Suprapubic skin (tissue), 4 donors: ENCODE measurements around the gene TTC39A. TPM values are rescaled to one million over a fixed set of nuclear protein-coding genes. Genes with fewer than 3 reads are reported as not detected.

ENCODE experiments used
- DNase-seq, 2 donors: peaks; one replicate each; pipeline ENCODE4 v3.0.0-alpha.2; 2019; ENCODE audit warnings: low spot score in 2 of 2
- H3K27ac ChIP-seq: fragments of 200-600 bp; sonication (generic); one replicate; pipeline ENCODE4 v1.5.1; 2019
- H3K27me3 ChIP-seq: fragments of 200-600 bp; sonication (generic); one replicate; pipeline ENCODE4 v1.5.1; 2019
- H3K36me3 ChIP-seq: fragments of 200-600 bp; sonication (generic); one replicate; pipeline ENCODE4 v1.5.1; 2019
- H3K4me1 ChIP-seq: fragments of 200-600 bp; sonication (generic); one replicate; pipeline ENCODE4 v1.5.1; 2019
- H3K4me3 ChIP-seq: fragments of 200-600 bp; sonication (generic); one replicate; pipeline ENCODE4 v1.5.1; 2019; ENCODE audit warnings: mild to moderate bottlenecking
- H3K9me3 ChIP-seq: fragments of 200-600 bp; sonication (generic); one replicate; pipeline ENCODE4 v1.5.1; 2019
- EP300 ChIP-seq: sonication (generic); formaldehyde crosslinking; IDR thresholded peaks from one replicate; pipeline ENCODE4 v1.6.1; 2017; ENCODE audit warnings: antibody characterized with exemption
- POLR2A ChIP-seq, 2 donors: fragments of 450-650 bp; IDR thresholded peaks; one replicate each; pipeline ENCODE4 v1.6.1; 2017; ENCODE audit warnings: antibody characterized with exemption in 2 of 2, mild to moderate bottlenecking in 2 of 2, moderate library complexity in 2 of 2
- POLR2AphosphoS5 ChIP-seq, 3 donors: sonication (generic); formaldehyde crosslinking; IDR thresholded peaks; one replicate each; pipeline ENCODE4 v1.6.1; 2017; ENCODE audit warnings: antibody characterized with exemption in 3 of 3
- WGBS: methylation state at CpG from one replicate; pipeline ENCODE4 v1.1.5; 2018; 5-methylcytosine and 5-hydroxymethylcytosine counted together
- total RNA-seq, 4 donors: library from RNA; depleted of rRNA; stranded (reverse); fragments of >200 nt; gene quantifications; one replicate each; pipeline ENCODE4 v1.1.0, GENCODE V29; 2016
- TF ChIP-seq, protein P1 (sequence below), 2 donors: fragments of 200-600 bp in 1 of 2; fragments of 450-650 bp in 1 of 2; sonication (generic) in 1 of 2; IDR thresholded peaks; one replicate each; pipeline ENCODE4 v1.5.1; 2016 to 2019; ENCODE audit warnings: antibody characterized with exemption in 2 of 2, mild to moderate bottlenecking in 1 of 2, moderate library complexity in 1 of 2

Gene TTC39A
- total RNA-seq, 4 donors from 2014 or later: 9.4 to 16.3 (median 13.1) TPM

DNA sequence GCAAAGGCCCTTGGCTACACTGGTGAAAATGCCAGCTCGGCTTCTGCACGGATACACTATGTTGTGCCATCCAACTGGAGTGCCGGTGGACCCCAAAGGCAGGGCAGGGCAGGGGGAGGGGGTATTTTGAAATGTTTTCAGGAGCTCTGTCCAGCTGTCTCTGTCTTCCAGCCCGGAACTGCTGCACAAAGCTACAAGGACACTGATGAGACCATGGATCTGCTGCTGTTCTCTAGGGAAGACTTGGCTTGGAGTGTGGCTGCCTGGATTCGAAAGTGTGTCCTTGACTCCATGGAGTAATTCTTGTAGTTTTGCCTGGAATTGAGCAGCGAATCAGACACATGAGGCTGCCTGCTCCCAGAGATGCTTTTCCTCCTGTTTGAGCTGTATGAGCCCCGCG, 42.4 kb downstream of the TTC39A start:
- H3K4me3 ChIP-seq: no peak overlapping the region
- no peak overlapping the region for H3K27ac ChIP-seq
- no peaks in the 10 kb centered on the region for H3K4me1 ChIP-seq
- H3K27me3 ChIP-seq: no peaks in the 10 kb centered on the region
- WGBS: 73% methylated on average over 6 of the region's 8 CpGs
- no peak for DNase-seq
- peaks cover 4% of the 10 kb centered on the region for H3K36me3 ChIP-seq
- no peak for TF ChIP-seq POLR2AphosphoS5 (IDR thresholded peaks at IDR 0.05)
- no peaks in the 10 kb centered on the region for H3K9me3 ChIP-seq

- Histone ChIP-seq H3K27ac (no peak overlapping the region), H3K36me3 (peaks cover 4% of the 10 kb centered on the region), H3K4me1 (no peaks in the 10 kb centered on the region), H3K27me3 (no peaks in the 10 kb centered on the region), H3K9me3 (no peaks in the 10 kb centered on the region), H3K4me3 (no peak overlapping the region)
- no peak for DNase-seq
- TF ChIP-seq POLR2A (IDR thresholded peaks at IDR 0.05): no peak
- 76% methylated on average over 1 of the region's 1 CpG for WGBS
Measured at GRCh38 chr1:51285055-51285454, 45.3 kb downstream of the TTC39A start.

GRCh38 chr1:51284487-51284954, 45.8 kb downstream of the TTC39A start:
- Histone ChIP-seq H3K27ac (no peak overlapping the region), H3K4me1 (no peaks in the 10 kb centered on the region), H3K27me3 (no peaks in the 10 kb centered on the region), H3K9me3 (no peaks in the 10 kb centered on the region), H3K36me3 (peaks cover 4% of the 10 kb centered on the region), H3K4me3 (no peak overlapping the region)
- no peak for DNase-seq
- TF ChIP-seq POLR2A (IDR thresholded peaks at IDR 0.05) (no peak), POLR2AphosphoS5 (IDR thresholded peaks at IDR 0.05) (no peak), EP300 (no peak)
- TF ChIP-seq, protein P1, sequence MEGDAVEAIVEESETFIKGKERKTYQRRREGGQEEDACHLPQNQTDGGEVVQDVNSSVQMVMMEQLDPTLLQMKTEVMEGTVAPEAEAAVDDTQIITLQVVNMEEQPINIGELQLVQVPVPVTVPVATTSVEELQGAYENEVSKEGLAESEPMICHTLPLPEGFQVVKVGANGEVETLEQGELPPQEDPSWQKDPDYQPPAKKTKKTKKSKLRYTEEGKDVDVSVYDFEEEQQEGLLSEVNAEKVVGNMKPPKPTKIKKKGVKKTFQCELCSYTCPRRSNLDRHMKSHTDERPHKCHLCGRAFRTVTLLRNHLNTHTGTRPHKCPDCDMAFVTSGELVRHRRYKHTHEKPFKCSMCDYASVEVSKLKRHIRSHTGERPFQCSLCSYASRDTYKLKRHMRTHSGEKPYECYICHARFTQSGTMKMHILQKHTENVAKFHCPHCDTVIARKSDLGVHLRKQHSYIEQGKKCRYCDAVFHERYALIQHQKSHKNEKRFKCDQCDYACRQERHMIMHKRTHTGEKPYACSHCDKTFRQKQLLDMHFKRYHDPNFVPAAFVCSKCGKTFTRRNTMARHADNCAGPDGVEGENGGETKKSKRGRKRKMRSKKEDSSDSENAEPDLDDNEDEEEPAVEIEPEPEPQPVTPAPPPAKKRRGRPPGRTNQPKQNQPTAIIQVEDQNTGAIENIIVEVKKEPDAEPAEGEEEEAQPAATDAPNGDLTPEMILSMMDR (IDR thresholded peaks at IDR 0.05): no peak

DNA sequence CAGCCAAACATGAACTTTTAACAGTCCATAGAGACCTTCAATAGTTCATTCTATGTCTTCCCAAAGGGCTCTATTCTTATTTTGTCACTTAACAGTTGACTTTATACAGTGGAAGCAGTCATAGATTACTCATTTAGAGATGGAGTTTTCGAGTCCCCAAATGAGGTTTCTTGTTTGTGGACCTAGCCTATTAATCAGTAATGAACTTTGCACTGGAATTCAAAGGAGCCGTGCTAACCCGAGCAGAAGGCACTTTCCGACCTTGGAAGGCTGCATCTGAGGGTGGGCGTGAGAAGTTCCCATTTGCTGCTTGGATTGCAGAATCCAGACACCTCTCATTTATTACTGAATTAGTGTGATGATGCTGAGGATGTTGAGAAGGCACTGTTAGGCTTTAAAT, 46.4 kb downstream of the TTC39A start:
- no peak for DNase-seq
- TF ChIP-seq POLR2A (IDR thresholded peaks at IDR 0.05) (no peak), POLR2AphosphoS5 (IDR thresholded peaks at IDR 0.05) (no peak), EP300 (no peak)
- TF ChIP-seq, protein P1 (IDR thresholded peaks at IDR 0.05): no peak
- Histone ChIP-seq H3K9me3 (no peaks in the 10 kb centered on the region), H3K27me3 (no peaks in the 10 kb centered on the region), H3K4me3 (no peak overlapping the region), H3K36me3 (peaks cover 4% of the 10 kb centered on the region), H3K27ac (no peak overlapping the region), H3K4me1 (no peaks in the 10 kb centered on the region)
- WGBS: 98% methylated on average over 5 of the region's 5 CpGs

DNA sequence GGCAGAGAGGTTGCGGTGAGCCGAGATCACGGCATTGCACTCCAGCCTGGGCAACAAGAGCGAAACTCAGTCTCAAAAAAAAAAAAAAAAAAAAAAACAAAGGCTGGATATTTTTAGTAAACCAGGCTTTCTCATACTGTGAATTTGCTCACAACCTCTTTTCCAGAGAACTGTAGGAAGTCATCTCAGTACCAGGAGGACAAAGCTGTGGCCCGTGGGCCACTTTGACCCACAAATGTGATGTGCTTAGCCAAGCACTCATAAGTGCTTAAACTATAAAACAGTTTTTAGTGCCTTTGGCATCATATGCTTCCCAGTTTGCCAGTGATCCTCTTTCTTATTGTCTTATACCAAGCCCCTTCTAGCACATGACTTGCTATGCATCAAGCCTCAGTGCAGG, 47.8 kb downstream of the TTC39A start:
- Histone ChIP-seq H3K36me3 (no peaks in the 10 kb centered on the region), H3K9me3 (no peaks in the 10 kb centered on the region), H3K4me3 (no peak overlapping the region), H3K27ac (no peak overlapping the region), H3K27me3 (no peaks in the 10 kb centered on the region), H3K4me1 (no peaks in the 10 kb centered on the region)
- TF ChIP-seq POLR2A (IDR thresholded peaks at IDR 0.05): no peak
- DNase-seq: no peak
- WGBS: 81% methylated on average over 5 of the region's 5 CpGs

DNA sequence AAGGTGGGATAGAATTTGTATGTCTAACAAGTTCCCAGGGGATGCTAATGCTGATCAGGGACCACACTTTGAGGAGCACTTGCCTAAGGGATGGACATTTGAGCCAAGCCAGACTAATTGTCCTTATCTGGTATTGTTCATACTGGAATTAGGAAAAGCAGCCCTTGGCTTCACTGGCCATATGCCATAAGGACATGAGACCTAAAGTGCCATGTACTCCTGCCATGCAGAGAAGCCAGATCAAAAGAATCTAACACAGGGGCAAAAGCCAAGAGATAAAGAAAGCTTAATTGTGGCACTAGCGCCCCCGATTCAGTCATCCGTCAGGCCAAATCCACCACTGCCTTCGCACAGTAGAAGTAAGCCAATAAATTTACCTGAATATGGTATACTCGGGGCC, 48.6 kb downstream of the TTC39A start:
- Histone ChIP-seq H3K36me3 (no peaks in the 10 kb centered on the region), H3K27me3 (no peaks in the 10 kb centered on the region), H3K4me1 (no peaks in the 10 kb centered on the region), H3K27ac (no peak overlapping the region), H3K9me3 (no peaks in the 10 kb centered on the region), H3K4me3 (no peak overlapping the region)
- 90% methylated on average over 5 of the region's 5 CpGs for WGBS
- no peak for DNase-seq
- TF ChIP-seq POLR2A (IDR thresholded peaks at IDR 0.05) (no peak), POLR2AphosphoS5 (IDR thresholded peaks at IDR 0.05) (no peak), EP300 (no peak)
- TF ChIP-seq, protein P1 (IDR thresholded peaks at IDR 0.05): no peak

- no peak overlapping the region for H3K27ac ChIP-seq
- DNase-seq: no peak
- H3K4me3 ChIP-seq: no peak overlapping the region
- TF ChIP-seq POLR2A (IDR thresholded peaks at IDR 0.05): no peak
- TF ChIP-seq EP300: no peak
- TF ChIP-seq, protein P1 (IDR thresholded peaks at IDR 0.05): no peak
- TF ChIP-seq POLR2AphosphoS5 (IDR thresholded peaks at IDR 0.05): no peak
- no peaks in the 10 kb centered on the region for H3K4me1 ChIP-seq
- H3K27me3 ChIP-seq: no peaks in the 10 kb centered on the region
- WGBS: 73% methylated on average over 4 of the region's 4 CpGs
- H3K36me3 ChIP-seq: peaks cover 7% of the 10 kb centered on the region
- no peaks in the 10 kb centered on the region for H3K9me3 ChIP-seq
Measured at GRCh38 chr1:51280321-51280978, 49.9 kb downstream of the TTC39A start.
